H1 (cell line): ENCODE data around the gene NEU4. TPM values are rescaled to one million over a fixed set of nuclear protein-coding genes. Genes with fewer than 3 reads are reported as not detected.

Experiments
- CTCF ChIA-PET: fragments of 300-600 bp; sonication (Branson Sonifier 250); formaldehyde crosslinking; loops from one replicate; lab custom pipeline; 2021; ENCODE audit not compliant: partially characterized antibody; lab: Charles Lee
- POLR2A ChIA-PET: fragments of 300-600 bp; sonication (Branson Sonifier 250); formaldehyde crosslinking; loops from one replicate; lab custom pipeline; 2021; ENCODE audit warnings: inconsistent platforms; ENCODE audit not compliant: partially characterized antibody; lab: Charles Lee
- DNase-seq, 2 experiments: peaks; one replicate each; pipeline versions ENCODE4 v3.0.0 to v3.0.0-alpha.2; 2010 to 2022; ENCODE audit warnings: low spot score in 2 of 2, low read depth in 1 of 2, mixed read lengths in 1 of 2
- FAIRE-seq: peaks from 2 replicates; lab custom pipeline; 2011; peaks lifted over from hg19 to GRCh38; lab: Jason Lieb, UNC
- H2AFZ ChIP-seq: 2 replicates; pipeline ENCODE4 v1.8.1; 2012; ENCODE audit warnings: low read length, inconsistent platforms
- H2AK5ac ChIP-seq: 2 replicates; pipeline ENCODE4 v1.6.1; 2013; ENCODE audit warnings: low read depth, low read length
- H2BK120ac ChIP-seq: replicated peaks from 2 replicates; pipeline ENCODE3; 2013; ENCODE audit warnings: low read depth, low read length, inconsistent platforms
- H2BK12ac ChIP-seq: 2 replicates; pipeline ENCODE4 v1.6.1; 2013; ENCODE audit warnings: low read depth, low read length
- H2BK15ac ChIP-seq: 2 replicates; pipeline ENCODE4 v1.6.1; 2013; ENCODE audit warnings: low read length
- H2BK20ac ChIP-seq: 2 replicates; pipeline ENCODE4 v1.6.1; 2013; ENCODE audit warnings: low read length
- H2BK5ac ChIP-seq: 2 replicates; pipeline ENCODE4 v1.6.1; 2013; ENCODE audit warnings: low read depth, low read length
- H3K14ac ChIP-seq: 2 replicates; pipeline ENCODE4 v1.6.1; 2013; ENCODE audit warnings: inconsistent platforms; ENCODE audit not compliant: insufficient read length
- H3K18ac ChIP-seq: 2 replicates; pipeline ENCODE4 v1.6.1; 2013; ENCODE audit warnings: low read length; ENCODE audit errors: extremely low read depth
- H3K23ac ChIP-seq: 2 replicates; pipeline ENCODE4 v1.6.1; 2013; ENCODE audit warnings: inconsistent platforms; ENCODE audit not compliant: insufficient read length
- H3K23me2 ChIP-seq: 2 replicates; pipeline ENCODE4 v1.6.1; 2013; ENCODE audit warnings: low read depth, low read length
- H3K27ac ChIP-seq: 2 replicates; pipeline ENCODE4 v1.6.1; 2011; ENCODE audit warnings: low read depth, low read length, inconsistent platforms
- H3K27me3 ChIP-seq, 4 experiments: replicated peaks in 1 of 4; 1 replicate in 1 of 4; 2 replicates in 3 of 4; pipeline versions ENCODE4 v1.6.1 to v1.8.1; 2011 to 2013; ENCODE audit warnings: low read length in 3 of 4, mild to moderate bottlenecking in 3 of 4, inconsistent platforms in 2 of 4, mixed read lengths in 2 of 4, moderate library complexity in 1 of 4; ENCODE audit not compliant: control insufficient read depth in 3 of 4, insufficient read depth in 3 of 4; ENCODE audit errors: extremely low read depth in 1 of 4
- H3K36me3 ChIP-seq, 4 experiments: 2 replicates each; pipeline versions ENCODE4 v1.6.1 to v1.8.1; 2011 to 2013; ENCODE audit warnings: mild to moderate bottlenecking in 4 of 4, low read length in 3 of 4, moderate library complexity in 2 of 4, control low read depth in 1 of 4, inconsistent platforms in 1 of 4; ENCODE audit not compliant: insufficient read depth in 4 of 4, control insufficient read depth in 2 of 4
- H3K4ac ChIP-seq: replicated peaks from 2 replicates; pipeline ENCODE3; 2013; ENCODE audit warnings: low read length, low read depth, mixed read lengths, inconsistent platforms; ENCODE audit not compliant: insufficient read length
- H3K4me1 ChIP-seq, 4 experiments: replicated peaks in 1 of 4; 1 replicate in 1 of 4; 2 replicates in 3 of 4; pipeline versions ENCODE4 v1.6.1 to v1.8.1; 2011 to 2013; ENCODE audit warnings: low read length in 3 of 4, inconsistent platforms in 2 of 4, mixed read lengths in 1 of 4; ENCODE audit not compliant: insufficient read depth in 4 of 4, control insufficient read depth in 3 of 4
- H3K4me2 ChIP-seq, 2 experiments: 2 replicates each; pipeline versions ENCODE4 v1.6.1 to v1.8.1; 2011 to 2013; ENCODE audit warnings: low read depth in 2 of 2, low read length in 2 of 2, control low read depth in 1 of 2, inconsistent platforms in 1 of 2, mild to moderate bottlenecking in 1 of 2; ENCODE audit not compliant: insufficient read depth in 1 of 2
- H3K4me3 ChIP-seq, 4 experiments: fragments of 200-600, 300-600 bp in 1 of 4; sonication (generic), shearing (Covaris generic), sonication (Bioruptor Twin) in 1 of 4; 2 replicates each; pipeline versions ENCODE4 v1.5.1 to v1.8.1; 2011 to 2016; ENCODE audit warnings: low read length in 4 of 4, low read depth in 3 of 4, control low read depth in 2 of 4, inconsistent platforms in 2 of 4, mild to moderate bottlenecking in 2 of 4, mixed read lengths in 1 of 4, moderate library complexity in 1 of 4; ENCODE audit not compliant: insufficient read depth in 2 of 4; ENCODE audit errors: extremely low read depth in 1 of 4
- H3K56ac ChIP-seq: replicated peaks from 2 replicates; pipeline ENCODE3; 2013; ENCODE audit warnings: low read depth, mild to moderate bottlenecking, mixed read lengths, low read length, inconsistent platforms; ENCODE audit not compliant: insufficient read length
- H3K79me1 ChIP-seq: 2 replicates; pipeline ENCODE4 v1.6.1; 2013; ENCODE audit warnings: low read depth, low read length, control low read depth
- H3K79me2 ChIP-seq, 2 experiments: 2 replicates each; pipeline versions ENCODE4 v1.6.1 to v1.8.1; 2012 to 2013; ENCODE audit warnings: low read length in 2 of 2, mild to moderate bottlenecking in 2 of 2, inconsistent platforms in 1 of 2; ENCODE audit not compliant: insufficient read depth in 2 of 2, control insufficient read depth in 1 of 2
- H3K9ac ChIP-seq, 4 experiments: replicated peaks in 1 of 4; 1 replicate in 1 of 4; 2 replicates in 3 of 4; pipeline versions ENCODE4 v1.6.1 to v1.8.1; 2011 to 2013; ENCODE audit warnings: low read depth in 3 of 4, low read length in 3 of 4, control low read depth in 2 of 4, mild to moderate bottlenecking in 2 of 4, moderate library complexity in 2 of 4, inconsistent platforms in 1 of 4; ENCODE audit errors: extremely low read depth in 1 of 4
- H3K9me3 ChIP-seq, 2 experiments: 2 replicates each; pipeline versions ENCODE4 v1.6.1 to v1.8.1; 2012 to 2013; ENCODE audit warnings: mild to moderate bottlenecking in 2 of 2, moderate library complexity in 2 of 2, control low read depth in 1 of 2, inconsistent platforms in 1 of 2, low read depth in 1 of 2, low read length in 1 of 2, mixed read lengths in 1 of 2; ENCODE audit not compliant: insufficient read depth in 2 of 2
- H4K20me1 ChIP-seq, 2 experiments: replicated peaks in 1 of 2; 2 replicates each; pipeline versions ENCODE3 to v1.8.1; 2011 to 2013; ENCODE audit warnings: inconsistent platforms in 2 of 2, low read length in 2 of 2, mild to moderate bottlenecking in 1 of 2; ENCODE audit not compliant: insufficient read depth in 2 of 2, control insufficient read depth in 1 of 2
- H4K5ac ChIP-seq: 2 replicates; pipeline ENCODE4 v1.6.1; 2013; ENCODE audit warnings: low read length, low read depth, mixed read lengths, inconsistent platforms; ENCODE audit not compliant: insufficient read length
- H4K8ac ChIP-seq: 2 replicates; pipeline ENCODE4 v1.8.0; 2013; ENCODE audit warnings: mild to moderate bottlenecking, moderate library complexity, low read length, inconsistent platforms; ENCODE audit not compliant: insufficient read depth; ENCODE audit errors: extremely low read depth
- H4K91ac ChIP-seq: replicated peaks from 2 replicates; pipeline ENCODE3; 2013; ENCODE audit warnings: low read length, mixed read lengths, inconsistent platforms; ENCODE audit not compliant: insufficient read length
- WGBS, 2 experiments: shearing (Covaris generic) in 1 of 2; methylation state at CpG; one replicate each; pipeline versions ENCODE4 v1.1.6 to v1.1.7; 2013 to 2015; ENCODE audit warnings: low lambda C conversion rate in 2 of 2, mixed read lengths in 2 of 2, inconsistent platforms in 1 of 2, low coverage in 1 of 2, missing lambda C conversion rate in 1 of 2; ENCODE audit not compliant: insufficient replicate concordance in 2 of 2, insufficient coverage in 1 of 2, insufficient read length in 1 of 2; ENCODE audit errors: extremely low coverage in 1 of 2, missing lambda C conversion rate in 1 of 2; 5-methylcytosine and 5-hydroxymethylcytosine counted together
- polyA plus RNA-seq, 7 experiments: library from polyadenylated mRNA; depleted of rRNA in 3 of 7; stranded (reverse) in 5 of 7; unstranded in 2 of 7; fragments of >200 nt in 5 of 7; fragments of 200-250 nt in 2 of 7; gene quantifications; 1 replicate in 5 of 7; 2 replicates in 1 of 7; 4 replicates in 1 of 7; pipeline versions ENCODE4 v1.2.1 to v1.2.3, GENCODE V29; 2011 to 2013; ENCODE audit warnings: missing spikeins in 2 of 7, mixed read lengths in 2 of 7
- total RNA-seq: library from RNA; stranded (reverse); fragmentation: NEBNext Ultra II Directional; extraction: Animal tissue kit (Norgen Biotek cat#: 25700); gene quantifications from 2 replicates; pipeline ENCODE4 v1.2.1, GENCODE V29; 2021

Gene NEU4
- total and polyA plus RNA-seq, 2 of the 8 experiments (the other 6 are each of a cell fraction or from before 2014, with no cell fraction given), result 0.32 to 0.50 TPM

GRCh38 chr2:241774419-241775222 lies 34.4 kb upstream of the NEU4 start:
- peak in 1 of 2 experiments; percentile 45 for DNase-seq

More at GRCh38 chr2:241774419-241775222, 34.4 kb upstream of the NEU4 start:
- no peaks in the 10 kb centered on the region for H3K27me3 ChIP-seq
- no peaks in the 10 kb centered on the region for H3K23me2 ChIP-seq
- H3K14ac ChIP-seq, result no peak overlapping the region
- no peak overlapping the region for H3K4me2 ChIP-seq
- H4K20me1 ChIP-seq, result peaks cover 0 to 2% of the 10 kb centered on the region in 2 experiments
- no peak overlapping the region for H2AFZ ChIP-seq
- WGBS, 2 experiments, result 89% methylated on average over 39 of the region's 40 CpGs; no CpG with 5 or more reads in 1 of the 2 experiments
- no peak overlapping the region for H3K27ac ChIP-seq
- no peak overlapping the region for H3K9ac ChIP-seq
- ChIA-PET POLR2A (interaction anchor here (1.5 kb wide), 1 partner anchor 8 kb away, joined by 4 read pairs; no protein-coding TSS in a partner anchor), CTCF (interaction anchor here (0.6 to 2.1 kb wide), 2 partner anchors 104 to 232 kb away, joined by 3 to 8 read pairs; no protein-coding TSS in a partner anchor)
- no peak overlapping the region for H4K8ac ChIP-seq
- H3K18ac ChIP-seq, result no peak overlapping the region; the same call in 1 of the 2 replicates
- no peak for FAIRE-seq
- no peak overlapping the region for H3K56ac ChIP-seq
- H3K79me2 ChIP-seq, result no peaks in the 10 kb centered on the region
- no peak overlapping the region for H2BK12ac ChIP-seq
- H3K36me3 ChIP-seq, result no peaks in the 10 kb centered on the region
- no peak overlapping the region for H2BK15ac ChIP-seq
- H3K79me1 ChIP-seq, result no peaks in the 10 kb centered on the region
- H4K91ac ChIP-seq, result no peak overlapping the region
- peaks cover 0 to 4% of the 10 kb centered on the region in 2 experiments; a peak in 1 of 4 replicates for H3K9me3 ChIP-seq
- no peak overlapping the region for H2AK5ac ChIP-seq
- peaks cover 0 to 26% (median 14%) of the 10 kb centered on the region in 4 experiments; a peak in 6 of 7 replicates for H3K4me1 ChIP-seq
- H2BK5ac ChIP-seq, result no peak overlapping the region
- no peak overlapping the region for H3K4ac ChIP-seq
- no peak overlapping the region for H3K23ac ChIP-seq
- no peak overlapping the region for H2BK20ac ChIP-seq
- no peak overlapping the region for H2BK120ac ChIP-seq
- no peak overlapping the region for H3K4me3 ChIP-seq
- H4K5ac ChIP-seq, result no peak overlapping the region
